IPS-18c (cell line): ENCODE measurements around the gene RABGAP1L.

Experiments
- H3K4me3 ChIP-seq: 2 replicates; pipeline ENCODE4 v1.7.0; 2013; ENCODE audit warnings: low read depth, mild to moderate bottlenecking, low read length, moderate library complexity; ENCODE audit not compliant: insufficient read depth
- H3K9me3 ChIP-seq: one replicate; pipeline ENCODE4 v1.6.1; 2013; ENCODE audit warnings: mild to moderate bottlenecking, low read length, moderate library complexity; ENCODE audit not compliant: control insufficient read depth, insufficient read depth

RABGAP1L gene

DNA sequence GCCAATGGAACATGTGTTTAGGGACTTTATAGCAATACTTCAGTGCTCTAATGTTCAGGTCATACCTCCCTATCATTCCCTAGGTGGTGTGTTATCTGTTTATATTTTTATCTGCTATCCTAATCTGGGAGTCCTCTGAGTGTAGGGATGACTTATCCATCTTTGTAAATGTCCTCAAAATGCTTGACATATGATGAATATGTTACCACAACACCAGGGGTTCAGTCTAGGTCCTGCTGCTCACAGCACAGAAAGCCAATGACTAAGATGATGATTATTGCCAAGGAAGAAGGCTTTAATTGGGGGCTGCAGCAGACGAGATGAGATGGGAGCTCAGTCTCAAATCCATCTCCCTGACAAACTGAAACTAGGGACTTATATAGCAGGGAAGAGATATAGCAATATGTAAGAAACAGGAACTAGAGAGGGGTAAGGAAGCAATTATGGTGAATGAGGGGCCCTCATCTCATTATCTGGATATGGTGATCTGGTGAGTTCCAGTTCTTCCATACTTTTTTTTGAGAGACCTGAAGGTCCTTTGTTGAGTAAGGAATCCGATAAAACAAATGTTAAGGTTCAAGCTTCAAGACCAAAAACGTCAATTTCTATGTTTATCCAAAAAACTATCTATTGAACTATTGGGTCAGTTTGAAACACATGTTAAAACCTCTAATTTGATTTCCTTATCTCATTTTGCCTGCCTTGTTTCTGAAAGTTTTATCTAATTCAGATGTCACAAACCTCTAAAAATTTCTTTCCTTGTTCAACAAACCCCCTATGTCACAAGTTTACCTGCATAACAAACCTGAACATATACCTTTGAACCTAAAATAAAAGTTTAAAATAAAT is 583.7 kb downstream of the RABGAP1L start:
- H3K4me3 ChIP-seq = no peak overlapping the region
- no peaks in the 10 kb centered on the region for H3K9me3 ChIP-seq

DNA sequence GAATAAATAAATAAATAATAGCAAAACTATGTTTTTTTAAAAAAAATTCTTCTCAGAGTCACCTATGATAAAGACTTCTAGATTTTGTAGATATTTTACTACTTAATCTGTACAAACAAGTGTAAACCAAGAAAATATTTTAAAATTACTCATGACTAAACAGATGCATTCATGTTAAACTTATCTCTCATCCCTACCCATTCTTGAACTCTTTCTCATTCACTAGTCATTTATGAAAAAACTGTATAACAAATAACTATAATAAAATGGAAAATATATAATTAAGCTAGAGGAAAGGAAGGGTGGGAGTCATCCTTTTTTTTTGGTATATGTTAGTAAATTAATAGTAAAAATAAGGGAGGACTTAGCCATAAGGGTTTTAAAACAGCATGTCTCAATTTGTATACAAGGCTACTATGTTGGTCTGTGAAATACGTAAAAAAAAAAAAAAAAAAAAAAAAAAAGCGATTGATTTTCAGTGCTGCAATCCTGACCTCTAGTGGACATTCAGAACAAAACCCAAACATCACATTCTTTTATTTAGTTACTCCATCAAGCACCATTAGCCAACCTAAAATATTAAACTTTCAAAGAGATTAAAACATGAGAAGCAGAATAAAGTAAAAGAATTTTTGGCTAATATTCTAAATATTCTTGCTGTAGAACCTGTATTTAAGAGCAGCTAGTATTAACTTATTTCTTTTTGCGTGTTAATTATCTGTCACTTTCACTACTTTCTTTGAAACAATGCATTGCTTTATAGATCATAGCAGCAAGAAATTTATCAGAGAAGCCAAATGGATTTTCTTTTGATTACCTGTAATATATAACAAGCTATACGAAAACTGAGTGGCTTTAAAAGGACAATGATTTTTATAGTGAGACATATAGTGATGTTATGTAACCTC is 584.6 kb downstream of the RABGAP1L start:
- no peaks in the 10 kb centered on the region for H3K9me3 ChIP-seq
- H3K4me3 ChIP-seq = no peak overlapping the region

DNA sequence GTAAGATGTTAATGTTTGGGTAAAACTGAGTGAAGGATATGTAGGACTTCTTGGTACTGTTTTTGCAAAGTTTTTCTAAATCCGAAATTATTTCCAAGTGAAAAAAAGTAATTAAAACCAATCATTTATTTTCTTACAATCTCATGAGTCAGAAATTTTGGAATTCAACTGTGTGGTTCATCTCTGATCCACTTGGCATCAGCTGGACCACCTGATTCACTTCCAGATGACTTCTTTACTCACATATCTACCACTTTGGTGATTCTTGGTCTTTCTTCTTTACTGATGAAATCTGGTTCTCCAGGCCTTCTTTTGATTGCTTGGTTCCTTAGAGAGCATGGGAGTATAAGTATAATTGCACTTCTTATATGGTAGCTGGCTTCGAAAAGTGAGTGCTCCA is 585.6 kb downstream of the RABGAP1L start:
- H3K4me3 ChIP-seq = no peak overlapping the region
- no peaks in the 10 kb centered on the region for H3K9me3 ChIP-seq

GRCh38 chr1:174746024-174746808 is 586.9 kb downstream of the RABGAP1L start:
- H3K4me3 ChIP-seq = no peak overlapping the region
- H3K9me3 ChIP-seq = no peaks in the 10 kb centered on the region

- no peak overlapping the region for H3K4me3 ChIP-seq
- H3K9me3 ChIP-seq = no peaks in the 10 kb centered on the region
These were observed 588.3 kb downstream of the RABGAP1L start for GRCh38 chr1:174747613-174748012.

DNA sequence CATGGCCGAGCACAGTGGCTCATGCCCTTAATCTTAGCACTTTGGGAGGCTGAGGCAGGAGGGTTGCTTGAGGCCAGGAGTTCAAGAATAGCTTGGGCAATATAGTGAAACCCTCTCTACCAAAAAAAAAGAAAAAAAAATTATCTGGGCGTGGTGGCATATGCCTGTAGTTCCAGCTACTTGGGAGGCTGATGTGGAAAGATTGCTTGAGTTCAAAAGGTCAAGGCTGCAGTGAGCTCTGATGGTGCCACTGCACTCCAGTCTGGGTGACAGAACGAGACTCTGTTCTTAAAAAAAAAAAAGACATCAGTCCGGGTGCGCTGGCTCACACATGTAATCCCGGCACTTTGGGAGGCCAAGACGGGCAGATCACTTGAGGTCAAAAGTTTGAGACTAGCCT is 589.3 kb downstream of the RABGAP1L start:
- H3K4me3 ChIP-seq = no peak overlapping the region
- H3K9me3 ChIP-seq = no peaks in the 10 kb centered on the region

DNA sequence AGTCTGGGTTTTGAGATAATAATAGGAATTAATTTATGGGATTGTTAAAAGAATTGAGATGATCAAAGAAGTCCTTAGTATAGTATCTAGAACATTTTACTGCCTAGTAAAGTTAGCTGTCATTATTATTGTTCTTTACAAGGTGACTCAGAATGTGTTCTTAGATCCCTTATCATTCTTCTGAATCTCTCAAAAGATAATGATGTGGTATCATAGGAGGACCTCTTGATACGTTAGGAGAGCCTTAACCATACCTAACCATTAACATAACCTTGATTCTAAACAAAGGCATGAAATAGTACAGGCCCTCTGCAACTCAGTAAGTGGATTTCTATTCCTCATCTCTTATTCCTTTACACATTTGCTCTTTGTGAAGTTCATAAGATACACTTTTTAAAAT is 593.8 kb downstream of the RABGAP1L start:
- H3K4me3 ChIP-seq = no peak overlapping the region
- H3K9me3 ChIP-seq = no peaks in the 10 kb centered on the region

DNA sequence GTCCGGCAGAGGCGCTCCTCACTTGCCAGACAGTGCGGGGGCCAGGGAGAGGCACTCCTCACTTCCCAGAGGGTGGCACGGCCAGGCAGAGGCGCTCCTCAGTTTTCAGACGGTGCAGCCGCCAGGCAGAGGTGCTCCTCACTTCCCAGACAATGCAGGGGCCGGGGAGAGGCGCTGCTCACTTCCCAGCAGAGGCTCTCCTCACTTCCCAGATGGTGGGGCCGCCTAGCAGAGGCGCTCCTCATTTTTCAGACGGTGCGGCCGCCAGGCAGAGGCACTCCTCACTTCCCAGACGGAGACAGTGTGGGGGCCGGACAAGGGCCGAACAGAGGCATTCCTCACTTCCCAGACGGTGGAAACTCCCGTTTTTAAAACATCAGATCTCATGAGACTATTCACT is 602.0 kb downstream of the RABGAP1L start:
- H3K9me3 ChIP-seq = no peaks in the 10 kb centered on the region
- H3K4me3 ChIP-seq = no peak overlapping the region

DNA sequence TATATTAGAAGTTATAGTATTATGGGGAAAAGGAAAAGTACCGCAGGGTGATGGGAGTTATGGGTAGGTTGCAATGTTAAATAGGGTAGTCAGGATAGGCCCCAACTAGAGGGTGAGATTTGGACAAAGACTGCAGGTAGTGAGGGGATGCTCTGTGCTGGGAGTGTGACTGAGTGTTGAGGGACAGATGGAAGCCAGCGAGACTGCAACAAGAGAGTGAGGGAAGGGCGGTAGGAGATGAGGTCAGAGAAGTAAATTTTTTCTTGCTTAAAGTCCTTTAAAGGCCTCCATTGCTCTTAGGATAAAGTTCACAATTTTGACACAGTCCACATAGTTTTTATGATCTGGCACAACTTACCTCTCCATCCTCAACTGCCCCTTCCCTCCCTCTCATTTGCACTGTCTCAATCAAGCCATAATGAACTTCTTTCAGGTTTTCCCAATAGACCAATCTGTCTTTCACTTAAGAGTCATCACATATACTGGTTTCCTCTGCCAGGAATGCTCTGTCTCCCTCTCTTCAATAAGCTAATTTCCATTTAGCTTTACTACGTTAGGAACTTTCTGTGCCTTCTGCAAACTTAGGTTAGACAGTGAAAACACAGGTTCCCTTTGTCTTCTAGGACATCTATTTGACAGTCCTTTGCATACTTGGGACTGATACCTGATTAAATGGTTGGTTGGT is 602.7 kb downstream of the RABGAP1L start:
- H3K4me3 ChIP-seq = no peak overlapping the region
- H3K9me3 ChIP-seq = no peaks in the 10 kb centered on the region

GRCh38 chr1:174764191-174764590 is 604.9 kb downstream of the RABGAP1L start:
- H3K9me3 ChIP-seq = no peaks in the 10 kb centered on the region
- H3K4me3 ChIP-seq = no peak overlapping the region

- Histone ChIP-seq H3K9me3 (no peaks in the 10 kb centered on the region), H3K4me3 (no peak overlapping the region)
These were observed 607.4 kb downstream of the RABGAP1L start for GRCh38 chr1:174766727-174767126.

- Histone ChIP-seq H3K4me3 (no peak overlapping the region), H3K9me3 (no peaks in the 10 kb centered on the region)
These were observed 609.2 kb downstream of the RABGAP1L start for GRCh38 chr1:174768516-174768915.

DNA sequence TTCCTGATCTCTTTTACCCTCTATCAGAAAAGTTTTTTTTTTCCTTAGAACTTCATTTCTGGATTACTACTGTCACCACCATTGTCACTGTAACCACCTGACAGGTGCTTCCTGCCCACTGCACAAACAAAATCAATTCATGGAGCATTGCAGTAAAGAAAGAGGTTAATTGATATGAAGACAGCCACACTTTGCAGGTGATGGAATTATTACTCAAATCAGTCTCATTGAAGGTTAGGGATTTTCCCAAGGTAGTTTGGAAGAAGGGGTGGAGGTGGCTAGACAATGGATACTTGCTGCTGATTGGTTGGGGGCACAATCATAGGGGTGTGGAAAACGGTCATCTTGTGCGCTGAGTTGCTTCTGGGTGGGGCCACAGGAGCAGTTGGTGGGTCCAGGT is 609.6 kb downstream of the RABGAP1L start:
- no peak overlapping the region for H3K4me3 ChIP-seq

GRCh38 chr1:174769961-174770549 is 610.7 kb downstream of the RABGAP1L start:
- Histone ChIP-seq H3K4me3 (no peak overlapping the region), H3K9me3 (no peaks in the 10 kb centered on the region)

More for the DNA sequence above, 609.6 kb downstream of the RABGAP1L start:
- no peaks in the 10 kb centered on the region for H3K9me3 ChIP-seq

- Histone ChIP-seq H3K9me3 (no peaks in the 10 kb centered on the region), H3K4me3 (no peak overlapping the region)
These were observed 616.3 kb downstream of the RABGAP1L start for GRCh38 chr1:174775621-174776020.

DNA sequence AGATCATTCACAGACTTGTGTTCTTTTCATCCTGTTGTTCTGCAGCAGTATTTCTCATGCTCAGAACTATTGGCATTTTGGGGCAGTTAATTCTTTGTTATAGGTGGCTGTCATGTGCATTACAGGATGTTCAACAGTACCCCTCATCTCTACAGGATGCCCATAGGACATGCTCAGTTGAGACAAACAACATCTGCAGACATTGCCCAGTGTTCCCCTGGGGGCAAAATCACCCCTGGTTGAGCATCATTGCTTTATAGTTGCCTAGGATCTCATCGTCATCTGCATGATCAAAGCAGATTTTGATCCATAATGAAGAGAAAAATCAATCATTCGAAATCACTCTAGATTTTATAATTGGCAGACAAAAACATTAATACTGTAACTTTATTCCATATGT is 617.9 kb downstream of the RABGAP1L start:
- Histone ChIP-seq H3K4me3 (no peak overlapping the region), H3K9me3 (no peaks in the 10 kb centered on the region)
